Upper lobe of left lung (tissue), 4 donors: ENCODE results near the gene SLC6A17.

Experiments used
- CTCF ChIP-seq, 6 experiments: fragments of 450-650 bp in 4 of 6; fragments of 200-600 bp in 2 of 6; sonication (generic) in 2 of 6; IDR thresholded peaks; one replicate each; pipeline ENCODE4 v1.5.1; 2016 to 2019; ENCODE audit warnings: antibody characterized with exemption in 6 of 6
- POLR2A ChIP-seq, 4 donors: fragments of 450-650 bp; IDR thresholded peaks; one replicate each; pipeline ENCODE4 v1.5.1; 2016 to 2017; ENCODE audit warnings: antibody characterized with exemption in 4 of 4, mild to moderate bottlenecking in 2 of 4
- POLR2AphosphoS5 ChIP-seq, 2 donors: sonication (generic); formaldehyde crosslinking; IDR thresholded peaks; one replicate each; pipeline ENCODE4 v1.5.1; 2017; ENCODE audit warnings: antibody characterized with exemption in 2 of 2

- TF ChIP-seq CTCF (IDR thresholded peaks at IDR 0.05): no peak
- no peak for TF ChIP-seq POLR2A (IDR thresholded peaks at IDR 0.05)
- no peak for TF ChIP-seq POLR2AphosphoS5 (IDR thresholded peaks at IDR 0.05)
These were observed 31.5 kb upstream of the SLC6A17 start for GRCh38 chr1:110118636-110119396.
